GM21717 (cell line): ENCODE data around the gene TNC.

ENCODE experiments used
- ATAC-seq: cut with Tn5 transposase; IDR thresholded peaks from one replicate; pipeline ENCODE4 v1.9.1; 2021; ENCODE audit warnings: mild to moderate bottlenecking, moderate library complexity; ENCODE audit not compliant: unreplicated experiment

TNC gene

GRCh38 chr9:115015018-115015635, 102.8 kb downstream of the TNC start:
- no peak for ATAC-seq

GRCh38 chr9:115014438-115014837, 103.5 kb downstream of the TNC start:
- ATAC-seq, result no peak

- peak; percentile 56 for ATAC-seq
Observed at GRCh38 chr9:115013998-115014397, 104.0 kb downstream of the TNC start.

DNA sequence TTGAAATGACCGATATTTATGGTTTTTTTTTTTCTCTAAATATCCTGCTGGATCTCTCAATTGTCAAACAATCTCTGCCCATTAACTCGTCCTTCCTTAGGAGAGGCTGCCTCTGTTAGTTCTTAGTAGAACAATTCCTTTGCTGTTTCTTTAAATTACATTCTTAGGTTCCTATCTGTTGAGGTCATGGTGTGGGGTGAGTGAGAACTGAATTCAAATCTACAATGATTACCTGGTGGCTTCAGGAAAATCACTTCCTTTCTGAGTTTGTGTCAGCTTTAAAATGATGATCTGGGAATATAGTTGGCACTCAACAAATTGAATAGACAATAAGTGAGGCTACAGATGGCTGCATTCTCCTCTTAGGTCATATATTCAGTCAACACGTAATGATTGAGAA, 105.5 kb downstream of the TNC start:
- ATAC-seq, result no peak

- no peak for ATAC-seq
Observed at GRCh38 chr9:115010874-115011273, 107.1 kb downstream of the TNC start.

DNA sequence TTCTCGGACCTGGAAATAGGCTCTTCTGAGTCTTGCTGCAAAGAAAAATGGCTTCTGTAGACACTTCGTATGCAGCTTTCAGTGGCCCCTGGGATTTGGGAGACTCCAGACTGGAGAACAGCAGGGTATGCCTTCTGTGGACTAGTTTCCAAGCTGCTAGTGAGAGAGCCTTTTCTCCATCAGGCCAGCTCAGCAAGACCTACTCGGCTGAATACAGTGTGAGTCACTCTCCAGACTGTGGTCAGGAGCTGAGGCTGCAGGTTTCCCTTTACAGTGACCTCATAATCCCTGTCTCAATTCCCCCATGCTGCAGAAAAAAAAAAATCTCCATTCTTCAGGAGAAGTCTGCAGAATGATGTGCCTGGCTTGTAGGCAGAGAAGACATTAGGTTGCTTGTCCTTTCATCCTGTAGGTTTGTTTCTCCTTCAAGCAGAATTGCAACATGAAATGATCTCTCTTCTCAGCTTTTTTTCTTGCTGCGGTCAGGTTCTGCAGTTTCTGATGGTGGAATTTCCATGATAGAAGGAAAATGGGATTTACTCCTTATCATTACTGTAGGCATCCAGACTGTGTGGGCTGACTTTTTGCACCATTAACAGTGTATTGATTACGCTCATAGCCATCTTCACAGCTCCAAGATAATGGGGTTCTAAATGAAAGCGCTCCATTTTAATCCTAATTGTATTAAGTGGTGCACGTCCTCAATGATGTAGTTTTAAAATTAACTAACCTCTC, 109.3 kb downstream of the TNC start:
- ATAC-seq, result no peak

- no peak for ATAC-seq
Observed at GRCh38 chr9:115006660-115007059, 111.3 kb downstream of the TNC start.

DNA sequence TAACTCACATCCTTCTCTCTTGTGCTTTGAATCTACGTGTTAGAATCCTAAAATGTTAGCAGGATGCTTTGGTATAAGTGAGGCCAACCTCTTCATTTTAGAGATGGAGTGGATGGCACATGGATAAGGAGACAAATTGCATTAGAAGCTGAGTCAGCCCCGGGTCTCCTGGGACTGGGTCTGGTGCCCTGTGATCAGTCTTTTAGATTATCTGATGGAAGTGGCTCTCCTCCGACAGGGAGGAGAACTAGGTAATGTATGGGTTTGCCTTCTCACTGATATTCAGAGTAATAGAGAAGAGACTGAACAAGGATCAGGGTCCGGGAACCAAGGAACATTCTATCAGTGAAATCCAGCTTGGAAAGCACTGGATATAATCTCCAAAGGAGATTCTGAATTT, 112.6 kb downstream of the TNC start:
- no peak for ATAC-seq

- no peak for ATAC-seq
Observed at GRCh38 chr9:115004545-115004944, 113.4 kb downstream of the TNC start.

- no peak for ATAC-seq
Observed at GRCh38 chr9:115002371-115003120, 115.4 kb downstream of the TNC start.

DNA sequence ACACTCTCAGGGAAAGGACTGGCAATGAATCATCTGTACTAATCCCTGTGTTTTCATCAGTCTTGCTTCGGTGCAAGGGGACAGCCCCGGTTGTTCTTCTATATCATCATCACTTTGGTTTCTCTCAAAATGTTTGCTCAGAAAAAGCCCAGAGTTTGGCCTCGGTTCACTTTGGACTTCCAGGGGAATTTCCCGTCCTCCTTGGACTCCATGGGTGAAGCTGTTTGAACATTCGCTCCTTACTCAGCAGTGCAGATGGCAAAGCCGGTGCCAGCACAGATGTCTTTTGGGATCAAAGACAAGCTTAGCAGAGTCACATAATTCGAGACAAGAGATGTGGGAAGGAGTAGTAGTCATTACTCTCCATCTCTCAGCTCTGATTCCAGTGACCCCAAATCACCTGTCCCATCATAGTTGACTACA, 117.7 kb downstream of the TNC start:
- peak; percentile 56 for ATAC-seq

DNA sequence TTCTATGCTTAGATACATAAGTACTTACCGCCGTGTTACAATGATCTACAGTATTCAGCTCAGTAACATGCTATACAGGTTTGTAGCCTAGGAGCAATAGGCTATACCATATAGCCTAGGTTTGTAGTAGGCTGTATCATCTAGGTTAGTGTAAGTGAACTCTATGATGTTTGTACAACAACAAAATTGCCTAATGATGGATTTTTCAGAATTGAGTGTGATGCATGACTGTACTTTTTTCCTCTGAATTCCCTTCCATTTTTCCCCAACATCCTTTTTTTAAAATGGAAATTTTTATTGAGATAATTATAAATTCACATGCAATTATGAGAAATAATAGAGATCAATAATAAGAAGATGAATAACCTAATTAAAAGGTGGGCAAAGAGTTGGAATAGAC, 119.6 kb downstream of the TNC start:
- ATAC-seq, result no peak

DNA sequence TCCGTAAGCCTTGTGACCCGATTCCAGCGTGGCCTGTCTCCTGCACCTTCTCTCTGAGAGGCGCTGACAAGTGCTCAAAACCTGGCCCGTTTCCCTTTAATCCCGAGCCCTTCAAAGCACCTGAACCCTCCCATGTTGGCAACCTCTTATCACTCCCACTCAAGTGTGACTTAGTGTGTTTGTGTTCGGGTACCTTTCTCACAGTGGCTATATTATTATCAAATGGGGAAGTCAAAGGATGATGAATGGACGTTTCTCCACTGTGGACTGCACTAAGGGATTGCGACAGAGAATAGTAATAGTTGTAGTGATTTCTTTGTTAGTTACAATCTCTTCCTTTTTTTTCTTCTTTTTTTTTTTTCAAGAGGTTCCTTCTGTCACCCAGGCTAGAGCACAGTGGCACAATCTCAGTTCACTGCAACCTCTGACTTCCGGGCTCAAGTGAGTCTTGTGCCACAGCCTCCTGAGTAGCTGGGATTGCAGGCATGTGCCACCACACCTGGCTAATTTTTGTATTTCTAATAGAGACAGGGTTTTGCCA, 122.2 kb downstream of the TNC start:
- no peak for ATAC-seq

DNA sequence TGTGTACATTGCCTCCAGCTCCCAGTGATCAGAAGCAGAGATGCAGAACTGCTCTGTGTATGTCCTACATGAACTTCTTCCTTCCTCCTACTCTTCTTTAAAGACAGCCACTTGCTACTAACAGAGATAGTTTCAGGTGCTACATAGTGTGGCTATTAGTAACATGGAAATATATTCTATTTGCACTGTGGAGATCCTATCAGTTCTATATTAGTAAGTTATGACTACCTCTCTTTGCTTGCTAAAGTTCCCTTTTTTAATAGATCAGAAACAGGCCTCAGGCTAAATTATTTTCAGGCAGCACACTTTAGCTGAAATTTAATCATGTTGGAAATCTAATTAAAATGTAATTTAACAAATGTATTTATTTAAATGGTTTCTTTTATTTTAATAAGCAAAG, 123.2 kb downstream of the TNC start:
- ATAC-seq, result no peak

DNA sequence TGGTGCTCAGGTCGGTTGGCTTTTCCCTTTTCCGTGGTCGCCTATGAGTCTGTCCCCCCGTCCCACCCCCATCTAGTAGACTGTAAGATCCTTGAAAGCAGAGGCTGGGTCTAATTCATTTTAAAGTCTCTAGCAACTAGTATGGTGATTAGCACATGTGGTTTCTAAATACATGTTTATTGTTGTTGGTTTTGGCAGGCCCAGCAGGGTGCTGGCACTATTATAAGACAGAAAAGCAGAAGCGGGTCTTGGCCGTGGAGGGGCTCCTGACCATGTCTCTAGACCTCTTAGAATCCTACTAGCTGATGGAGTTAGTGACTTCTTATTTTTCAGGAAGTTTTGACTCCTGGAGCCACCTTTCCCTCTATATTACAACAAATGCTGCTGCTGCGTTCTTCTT, 126.1 kb downstream of the TNC start:
- ATAC-seq, result no peak

DNA sequence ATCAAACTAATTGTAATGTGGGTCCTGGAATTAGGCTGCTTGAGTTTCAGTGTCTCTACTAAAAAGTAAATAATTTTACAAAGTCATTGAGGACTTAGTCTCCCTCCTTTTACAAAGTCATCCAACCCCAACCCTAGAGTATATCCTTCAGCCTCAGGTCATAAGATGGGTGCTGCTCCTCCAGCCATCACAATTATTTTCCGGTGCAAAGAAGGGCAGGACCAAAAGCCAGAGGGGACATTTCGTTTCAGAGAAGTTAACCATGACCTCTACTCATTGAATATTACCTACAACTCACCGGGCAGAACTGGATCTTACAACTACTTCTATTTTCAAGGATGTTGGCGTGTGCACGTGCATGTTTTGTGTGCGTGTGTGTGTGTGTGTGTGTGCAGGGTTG, 127.1 kb downstream of the TNC start:
- ATAC-seq, result no peak

GRCh38 chr9:114989600-114990410, 128.2 kb downstream of the TNC start:
- ATAC-seq, result peak; percentile 60

- peak; percentile 67 for ATAC-seq
Observed at GRCh38 chr9:114988962-114989599, 128.9 kb downstream of the TNC start.

DNA sequence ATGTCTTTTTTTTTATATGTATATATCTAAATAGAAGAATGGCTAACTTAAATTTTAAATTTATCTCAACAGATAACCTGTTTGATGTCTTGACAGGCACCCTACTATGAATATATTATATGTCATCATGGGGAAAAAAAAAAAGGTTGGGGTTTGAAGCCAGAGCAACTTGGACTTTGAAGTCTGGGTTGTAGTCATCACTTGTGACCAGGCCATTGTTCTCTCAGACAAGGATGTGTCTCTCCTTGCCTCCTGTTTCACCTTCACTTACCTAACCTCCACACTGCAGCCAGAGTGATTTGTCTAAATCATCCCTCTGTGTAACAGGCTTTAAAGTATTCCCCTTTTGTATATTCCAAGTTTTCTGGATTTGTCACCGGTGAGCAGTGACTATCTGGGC, 130.8 kb downstream of the TNC start:
- no peak for ATAC-seq

GRCh38 chr9:114985959-114986501, 131.9 kb downstream of the TNC start:
- no peak for ATAC-seq
